ENCODE results near the gene PTPRN2.

GRCh38 chr7:157976406-157976805 is 611.2 kb downstream of the PTPRN2 start:
- TF ChIP-seq, protein P1, sequence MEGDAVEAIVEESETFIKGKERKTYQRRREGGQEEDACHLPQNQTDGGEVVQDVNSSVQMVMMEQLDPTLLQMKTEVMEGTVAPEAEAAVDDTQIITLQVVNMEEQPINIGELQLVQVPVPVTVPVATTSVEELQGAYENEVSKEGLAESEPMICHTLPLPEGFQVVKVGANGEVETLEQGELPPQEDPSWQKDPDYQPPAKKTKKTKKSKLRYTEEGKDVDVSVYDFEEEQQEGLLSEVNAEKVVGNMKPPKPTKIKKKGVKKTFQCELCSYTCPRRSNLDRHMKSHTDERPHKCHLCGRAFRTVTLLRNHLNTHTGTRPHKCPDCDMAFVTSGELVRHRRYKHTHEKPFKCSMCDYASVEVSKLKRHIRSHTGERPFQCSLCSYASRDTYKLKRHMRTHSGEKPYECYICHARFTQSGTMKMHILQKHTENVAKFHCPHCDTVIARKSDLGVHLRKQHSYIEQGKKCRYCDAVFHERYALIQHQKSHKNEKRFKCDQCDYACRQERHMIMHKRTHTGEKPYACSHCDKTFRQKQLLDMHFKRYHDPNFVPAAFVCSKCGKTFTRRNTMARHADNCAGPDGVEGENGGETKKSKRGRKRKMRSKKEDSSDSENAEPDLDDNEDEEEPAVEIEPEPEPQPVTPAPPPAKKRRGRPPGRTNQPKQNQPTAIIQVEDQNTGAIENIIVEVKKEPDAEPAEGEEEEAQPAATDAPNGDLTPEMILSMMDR (conservative IDR thresholded peaks at IDR 0.05), result no peak
- TF ChIP-seq EZH2 (IDR thresholded peaks at IDR 0.05; ENCODE audit: low read depth), result no peak

Measured in PC-9 (cell line).